ENCODE results near the gene DCN.
"Not testable (repeated sequence)": the region's sequence is repeated elsewhere in the genome, so short reads cannot be mapped to it uniquely, and the experiment has no call there.

DCN gene, protein sequence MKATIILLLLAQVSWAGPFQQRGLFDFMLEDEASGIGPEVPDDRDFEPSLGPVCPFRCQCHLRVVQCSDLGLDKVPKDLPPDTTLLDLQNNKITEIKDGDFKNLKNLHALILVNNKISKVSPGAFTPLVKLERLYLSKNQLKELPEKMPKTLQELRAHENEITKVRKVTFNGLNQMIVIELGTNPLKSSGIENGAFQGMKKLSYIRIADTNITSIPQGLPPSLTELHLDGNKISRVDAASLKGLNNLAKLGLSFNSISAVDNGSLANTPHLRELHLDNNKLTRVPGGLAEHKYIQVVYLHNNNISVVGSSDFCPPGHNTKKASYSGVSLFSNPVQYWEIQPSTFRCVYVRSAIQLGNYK

GRCh38 chr12:91182636-91183455 lies at the start of gene DCN:
DCN (minus strand) TSS chr12:91182817; CDS start chr12:91178552, 4,265 bp downstream.
- H3K4me1 Mint-ChIP-seq = no peaks in the 10 kb centered on the region
- ATAC-seq (no peak), DNase-seq (no peak)
- no peaks in the 10 kb centered on the region for H3K27me3 Mint-ChIP-seq
- no peak within 1 kb of the TSS for H3K27ac Mint-ChIP-seq
- H3K4me3 Mint-ChIP-seq = no peak within 1 kb of the TSS
- H3K9me3 Mint-ChIP-seq = no peaks in the 10 kb centered on the region

- H3K9me3 Mint-ChIP-seq = no peaks in the 10 kb centered on the region
- H3K27ac Mint-ChIP-seq = no peak overlapping the region
- no peaks in the 10 kb centered on the region for H3K4me1 Mint-ChIP-seq
- no peak overlapping the region for H3K4me3 Mint-ChIP-seq
- no peaks in the 10 kb centered on the region for H3K27me3 Mint-ChIP-seq
- DNase-seq = no peak
- no peak for ATAC-seq
Measured at GRCh38 chr12:91230841-91231240, 48.2 kb upstream of the DCN start.

DNA sequence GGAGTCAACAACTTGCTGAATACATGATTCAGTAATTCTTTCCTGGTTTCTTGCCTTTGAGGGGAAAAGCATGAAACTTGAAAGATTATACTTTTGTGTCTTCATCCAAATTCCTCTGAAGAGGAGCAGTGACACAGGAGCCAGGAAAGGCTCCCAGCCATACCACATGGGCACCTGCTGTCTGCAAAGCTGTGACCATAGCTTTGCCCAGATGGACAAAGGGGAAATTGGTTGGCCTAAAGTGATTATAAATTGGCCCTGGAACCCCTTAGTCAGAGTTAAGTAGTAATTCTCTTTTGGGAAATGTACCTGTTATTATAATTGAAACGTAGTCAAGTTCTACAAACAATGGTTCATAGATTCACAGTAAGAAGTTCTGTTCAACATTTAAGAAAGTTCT lies 44.3 kb upstream of the DCN start:
- H3K27me3 Mint-ChIP-seq = no peaks in the 10 kb centered on the region
- no peak overlapping the region for H3K27ac Mint-ChIP-seq
- H3K4me3 Mint-ChIP-seq = no peak overlapping the region
- no peak for ATAC-seq
- DNase-seq = no peak
- H3K9me3 Mint-ChIP-seq = no peaks in the 10 kb centered on the region
- no peaks in the 10 kb centered on the region for H3K4me1 Mint-ChIP-seq

GRCh38 chr12:91225316-91225715 lies 42.7 kb upstream of the DCN start:
- H3K27ac Mint-ChIP-seq = no peak overlapping the region
- H3K4me1 Mint-ChIP-seq = no peaks in the 10 kb centered on the region
- no peak overlapping the region for H3K4me3 Mint-ChIP-seq
- no peaks in the 10 kb centered on the region for H3K27me3 Mint-ChIP-seq
- no peak for ATAC-seq
- H3K9me3 Mint-ChIP-seq = no peaks in the 10 kb centered on the region
- no peak for DNase-seq

GRCh38 chr12:91224401-91224800 lies 41.8 kb upstream of the DCN start:
- no peaks in the 10 kb centered on the region for H3K9me3 Mint-ChIP-seq

DNA sequence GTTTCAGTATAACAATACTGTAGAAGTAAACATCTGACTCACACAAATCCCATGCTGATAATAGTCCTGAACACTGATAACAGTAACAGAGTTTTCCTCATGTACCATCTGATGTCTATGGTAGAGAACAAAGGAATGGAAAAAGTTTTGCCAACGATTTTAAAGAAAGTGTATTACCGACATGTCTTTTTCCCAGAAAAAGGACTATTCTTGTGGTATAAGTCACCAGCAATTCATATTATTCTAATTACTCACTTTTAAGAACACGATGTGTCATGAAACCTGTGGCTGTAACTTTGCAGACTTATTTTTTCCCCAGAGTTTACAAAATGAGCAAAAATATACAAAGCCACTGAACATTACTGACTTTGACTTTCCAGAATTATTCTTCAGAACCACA lies 40.1 kb upstream of the DCN start:
- Mint-ChIP-seq H3K27me3 (no peaks in the 10 kb centered on the region), H3K4me3 (no peak overlapping the region), H3K9me3 (peaks cover 0 to 4% of the 10 kb centered on the region in 2 donors), H3K27ac (no peak overlapping the region), H3K4me1 (no peaks in the 10 kb centered on the region)
- ATAC-seq = no peak
- DNase-seq = no peak

More at GRCh38 chr12:91224401-91224800, 41.8 kb upstream of the DCN start:
- Mint-ChIP-seq H3K4me3 (no peak overlapping the region), H3K27ac (no peak overlapping the region), H3K27me3 (no peaks in the 10 kb centered on the region), H3K4me1 (no peaks in the 10 kb centered on the region)
- DNase-seq (no peak), ATAC-seq (no peak)

- peaks cover 0 to 4% of the 10 kb centered on the region in 2 donors for H3K9me3 Mint-ChIP-seq
- H3K4me1 Mint-ChIP-seq = no peaks in the 10 kb centered on the region
- no peak for DNase-seq
- no peak for ATAC-seq
- H3K27ac Mint-ChIP-seq = no peak overlapping the region
- no peak overlapping the region for H3K4me3 Mint-ChIP-seq
- no peaks in the 10 kb centered on the region for H3K27me3 Mint-ChIP-seq
Measured at GRCh38 chr12:91219919-91220318, 37.3 kb upstream of the DCN start.

GRCh38 chr12:91219511-91219910 lies 36.9 kb upstream of the DCN start:
- peaks cover 0 to 4% of the 10 kb centered on the region in 2 donors for H3K9me3 Mint-ChIP-seq
- ATAC-seq (no peak), DNase-seq (no peak)
- no peak overlapping the region for H3K4me3 Mint-ChIP-seq
- H3K27me3 Mint-ChIP-seq = no peaks in the 10 kb centered on the region
- H3K4me1 Mint-ChIP-seq = no peaks in the 10 kb centered on the region
- no peak overlapping the region for H3K27ac Mint-ChIP-seq

GRCh38 chr12:91216871-91217270 lies 34.3 kb upstream of the DCN start:
- Mint-ChIP-seq H3K4me1 (no peaks in the 10 kb centered on the region), H3K27ac (no peak overlapping the region), H3K4me3 (no peak overlapping the region), H3K9me3 (peaks cover 0 to 4% of the 10 kb centered on the region in 2 donors), H3K27me3 (no peaks in the 10 kb centered on the region)
- DNase-seq (no peak), ATAC-seq (no peak)

DNA sequence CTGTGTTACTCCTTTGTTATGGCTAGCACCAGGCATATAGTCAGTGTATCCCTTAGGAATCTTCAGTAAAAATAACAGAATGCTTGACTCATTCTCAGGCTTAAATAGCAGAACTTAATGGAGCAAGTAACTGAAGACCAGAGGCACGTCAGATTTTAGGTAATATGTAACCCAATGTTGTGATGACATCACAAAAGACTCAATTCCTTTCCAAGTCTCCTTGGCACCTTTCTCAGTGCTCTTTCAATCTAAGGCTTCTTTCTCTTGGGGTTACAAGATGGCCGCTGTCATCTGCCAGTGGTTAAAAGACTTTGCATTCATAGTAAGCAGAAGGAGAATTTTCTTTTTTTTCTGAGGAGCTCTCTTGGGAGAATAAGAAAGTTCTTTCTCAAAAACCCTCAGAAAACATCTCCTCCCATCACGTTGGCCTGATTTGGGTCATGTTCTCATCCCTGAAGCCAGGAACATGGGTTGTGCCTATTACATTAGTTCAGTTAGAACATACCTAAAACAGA lies 33.4 kb upstream of the DCN start:
- no peaks in the 10 kb centered on the region for H3K4me1 Mint-ChIP-seq
- no peak overlapping the region for H3K27ac Mint-ChIP-seq
- H3K9me3 Mint-ChIP-seq = peaks cover 0 to 4% of the 10 kb centered on the region in 2 donors
- H3K4me3 Mint-ChIP-seq = no peak overlapping the region
- no peaks in the 10 kb centered on the region for H3K27me3 Mint-ChIP-seq
- no peak for DNase-seq
- ATAC-seq = no peak

DNA sequence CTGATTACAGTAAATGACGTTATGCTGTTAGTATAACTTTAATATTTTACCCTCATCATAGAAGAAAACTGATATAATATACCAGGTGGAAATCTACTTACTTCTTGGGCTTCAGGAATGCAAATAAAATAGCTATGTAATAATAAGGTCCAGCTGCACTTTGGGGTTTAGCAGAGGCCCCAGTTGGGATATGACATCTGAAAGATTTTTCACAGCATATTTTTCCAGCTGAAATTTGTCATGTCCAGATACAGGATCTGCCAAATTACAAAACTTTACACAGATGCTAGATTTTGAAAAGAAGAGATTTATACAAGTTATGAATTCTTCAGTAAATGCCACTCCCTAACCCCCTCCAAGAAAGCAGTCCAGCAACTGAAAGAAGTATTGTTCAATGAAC lies 29.2 kb upstream of the DCN start:
- ATAC-seq (no peak), DNase-seq (no peak)
- H3K4me3 Mint-ChIP-seq = no peak overlapping the region
- H3K9me3 Mint-ChIP-seq = no peaks in the 10 kb centered on the region
- H3K27me3 Mint-ChIP-seq = no peaks in the 10 kb centered on the region
- no peak overlapping the region for H3K27ac Mint-ChIP-seq
- H3K4me1 Mint-ChIP-seq = no peaks in the 10 kb centered on the region

- DNase-seq (no peak), ATAC-seq (no peak)
- Mint-ChIP-seq H3K4me1 (no peaks in the 10 kb centered on the region), H3K4me3 (no peak overlapping the region), H3K27ac (no peak overlapping the region), H3K9me3 (no peaks in the 10 kb centered on the region), H3K27me3 (no peaks in the 10 kb centered on the region)
Measured at GRCh38 chr12:91210618-91211017, 28.0 kb upstream of the DCN start.

DNA sequence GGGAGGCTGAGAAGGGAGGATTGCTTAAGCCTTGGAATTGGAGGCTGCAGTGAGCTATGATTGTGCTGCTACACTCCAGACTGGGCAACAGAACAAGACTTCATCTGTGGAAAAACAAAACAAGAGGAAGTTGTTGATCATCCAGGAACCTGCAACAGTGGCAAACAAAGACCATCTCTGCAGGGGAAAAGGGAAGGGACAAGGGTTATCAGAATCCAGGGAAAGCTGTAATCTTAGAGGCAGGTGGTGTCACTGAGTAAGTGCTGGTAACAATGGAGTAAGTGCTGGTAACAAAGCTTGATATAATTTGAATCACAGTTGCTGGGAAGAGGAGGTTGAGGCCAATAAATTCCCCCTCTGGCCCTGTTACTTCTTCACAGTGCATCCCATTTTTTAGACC lies 27.5 kb upstream of the DCN start:
- H3K27me3 Mint-ChIP-seq = no peaks in the 10 kb centered on the region
- H3K9me3 Mint-ChIP-seq = no peaks in the 10 kb centered on the region
- H3K4me3 Mint-ChIP-seq = no peak overlapping the region
- no peaks in the 10 kb centered on the region for H3K4me1 Mint-ChIP-seq
- H3K27ac Mint-ChIP-seq = no peak overlapping the region
- ATAC-seq (no peak), DNase-seq (no peak)

GRCh38 chr12:91207301-91207700 lies 24.7 kb upstream of the DCN start:
- ATAC-seq, H3K9me3 Mint-ChIP-seq, H3K27me3 Mint-ChIP-seq, H3K4me1 Mint-ChIP-seq, H3K4me3 Mint-ChIP-seq, H3K27ac Mint-ChIP-seq, DNase-seq: not testable (repeated sequence)

DNA sequence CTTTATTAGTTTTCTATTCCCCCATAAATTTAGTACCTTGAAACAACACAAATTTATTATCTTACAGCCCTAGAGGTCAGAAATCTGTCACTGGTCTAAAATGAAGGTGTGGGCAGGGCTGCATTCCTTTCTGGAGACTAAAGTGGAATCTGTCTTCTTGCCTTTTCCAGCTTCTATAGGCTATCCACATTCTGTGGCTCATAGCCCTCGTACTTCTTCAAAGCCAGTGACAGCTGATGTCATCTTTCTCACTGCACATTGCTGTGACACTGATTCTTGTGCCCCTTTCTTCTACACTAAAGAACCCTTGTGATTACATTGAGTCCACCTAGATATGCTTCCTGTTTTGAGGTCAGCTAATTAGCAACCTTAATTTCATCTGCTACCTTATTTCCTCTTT lies 23.2 kb upstream of the DCN start:
- no peak for DNase-seq
- H3K27ac Mint-ChIP-seq = no peak overlapping the region
- H3K27me3 Mint-ChIP-seq = no peaks in the 10 kb centered on the region
- H3K4me1 Mint-ChIP-seq = no peaks in the 10 kb centered on the region
- no peaks in the 10 kb centered on the region for H3K9me3 Mint-ChIP-seq
- no peak for ATAC-seq
- no peak overlapping the region for H3K4me3 Mint-ChIP-seq

DNA sequence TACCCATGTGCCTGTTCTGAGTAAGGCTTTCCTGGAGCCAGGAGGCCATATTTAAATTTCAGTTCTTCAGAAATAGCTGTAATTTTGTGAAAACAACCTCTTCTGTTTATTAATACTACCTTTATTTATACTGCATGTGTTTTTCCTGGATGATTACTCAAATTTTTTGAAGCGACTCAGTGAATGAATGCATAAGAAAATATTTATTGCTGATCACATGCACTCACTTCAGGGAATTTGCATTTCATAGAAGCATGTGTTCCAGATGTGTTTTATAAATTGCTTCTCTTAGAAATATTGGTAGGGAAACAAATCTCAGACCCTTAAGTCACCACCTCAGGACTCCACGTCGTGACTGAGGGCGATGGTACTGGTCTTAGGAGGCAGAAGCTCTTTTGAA lies 21.8 kb upstream of the DCN start:
- H3K4me3 Mint-ChIP-seq = no peak overlapping the region
- DNase-seq (no peak), ATAC-seq (no peak)
- H3K27me3 Mint-ChIP-seq = no peaks in the 10 kb centered on the region
- H3K4me1 Mint-ChIP-seq = no peaks in the 10 kb centered on the region
- H3K9me3 Mint-ChIP-seq = peaks cover 0 to 3% of the 10 kb centered on the region in 2 donors
- H3K27ac Mint-ChIP-seq = no peak overlapping the region
